Parietal lobe (tissue), 1 donor: ENCODE results near the gene STH. TPM values are rescaled to one million over a fixed set of nuclear protein-coding genes. Genes with fewer than 3 reads are reported as not detected.

Experiments
- total RNA-seq: library from RNA; depleted of rRNA; stranded (reverse); fragments of >200 nt; gene quantifications from one replicate; pipeline ENCODE4 v1.2.3, GENCODE V29; 2014

Gene STH
- 26.6 TPM for total RNA-seq

GRCh38 chr17:45998987-45999899 is at the start of gene STH:
Gene STH, plus strand, starts transcription at chr17:45999250. Its CDS starts 30 bp downstream, at chr17:45999280.

Other genes starting within 250 kb of the STH start
- 16.6 TPM for gene CRHR1, start 214.9 kb upstream of the STH start, total RNA-seq
- gene SPPL2C, start 154.4 kb upstream of the STH start, total RNA-seq: 0.63 TPM
- gene MAPT, start 104.7 kb upstream of the STH start, total RNA-seq: 215 TPM
- 285 TPM for gene KANSL1, start 194.2 kb downstream of the STH start, total RNA-seq